ENCODE data around the gene ATF6. TPM values are rescaled to one million over a fixed set of nuclear protein-coding genes. Genes with fewer than 3 reads are reported as not detected.

The ATF6 gene
- total and polyA plus RNA-seq, 9 of the 15 experiments (the other 6 are each of a cell fraction or from before 2014, with no cell fraction given): 11.7 to 32.4 (median 20.4) TPM

DNA sequence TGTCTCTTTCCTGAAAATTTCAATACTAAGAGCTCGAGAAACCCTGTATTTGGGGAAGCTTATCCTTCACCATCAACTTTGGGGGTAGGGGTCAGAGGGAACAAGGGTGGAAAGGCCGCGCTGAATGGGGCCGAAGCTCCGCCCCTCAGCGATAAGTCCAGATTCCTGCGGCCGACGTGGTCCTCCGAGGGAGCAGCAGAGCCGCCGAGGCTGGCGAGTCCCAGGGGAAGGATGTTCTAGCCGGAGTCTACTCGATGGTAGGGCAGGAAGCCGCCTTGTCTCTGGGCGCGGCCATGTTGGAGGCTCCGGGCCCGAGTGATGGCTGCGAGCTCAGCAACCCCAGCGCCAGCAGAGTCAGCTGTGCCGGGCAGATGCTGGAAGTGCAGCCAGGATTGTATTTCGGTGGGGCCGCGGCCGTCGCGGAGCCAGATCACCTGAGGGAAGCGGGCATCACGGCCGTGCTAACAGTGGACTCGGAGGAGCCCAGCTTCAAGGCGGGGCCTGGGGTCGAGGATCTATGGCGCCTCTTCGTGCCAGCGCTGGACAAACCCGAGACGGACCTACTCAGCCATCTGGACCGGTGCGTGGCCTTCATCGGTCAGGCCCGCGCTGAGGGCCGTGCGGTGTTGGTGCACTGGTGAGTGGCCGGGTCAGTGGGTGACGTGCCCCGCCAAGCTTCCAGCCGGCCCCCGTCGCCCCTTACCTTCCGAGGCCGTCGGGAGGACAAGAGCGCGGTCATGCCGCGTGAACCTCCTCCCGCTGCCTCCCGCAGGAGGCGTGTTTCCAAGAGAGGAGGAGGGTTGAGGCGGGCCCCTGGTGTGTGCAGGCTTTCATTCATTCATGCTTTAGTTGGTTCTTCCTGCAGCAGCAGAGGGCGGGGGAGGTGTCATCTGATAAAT lies 16.4 kb upstream of the ATF6 start, which contains the start of gene DUSP12 (continued):
- TF ChIP-seq, protein P1, sequence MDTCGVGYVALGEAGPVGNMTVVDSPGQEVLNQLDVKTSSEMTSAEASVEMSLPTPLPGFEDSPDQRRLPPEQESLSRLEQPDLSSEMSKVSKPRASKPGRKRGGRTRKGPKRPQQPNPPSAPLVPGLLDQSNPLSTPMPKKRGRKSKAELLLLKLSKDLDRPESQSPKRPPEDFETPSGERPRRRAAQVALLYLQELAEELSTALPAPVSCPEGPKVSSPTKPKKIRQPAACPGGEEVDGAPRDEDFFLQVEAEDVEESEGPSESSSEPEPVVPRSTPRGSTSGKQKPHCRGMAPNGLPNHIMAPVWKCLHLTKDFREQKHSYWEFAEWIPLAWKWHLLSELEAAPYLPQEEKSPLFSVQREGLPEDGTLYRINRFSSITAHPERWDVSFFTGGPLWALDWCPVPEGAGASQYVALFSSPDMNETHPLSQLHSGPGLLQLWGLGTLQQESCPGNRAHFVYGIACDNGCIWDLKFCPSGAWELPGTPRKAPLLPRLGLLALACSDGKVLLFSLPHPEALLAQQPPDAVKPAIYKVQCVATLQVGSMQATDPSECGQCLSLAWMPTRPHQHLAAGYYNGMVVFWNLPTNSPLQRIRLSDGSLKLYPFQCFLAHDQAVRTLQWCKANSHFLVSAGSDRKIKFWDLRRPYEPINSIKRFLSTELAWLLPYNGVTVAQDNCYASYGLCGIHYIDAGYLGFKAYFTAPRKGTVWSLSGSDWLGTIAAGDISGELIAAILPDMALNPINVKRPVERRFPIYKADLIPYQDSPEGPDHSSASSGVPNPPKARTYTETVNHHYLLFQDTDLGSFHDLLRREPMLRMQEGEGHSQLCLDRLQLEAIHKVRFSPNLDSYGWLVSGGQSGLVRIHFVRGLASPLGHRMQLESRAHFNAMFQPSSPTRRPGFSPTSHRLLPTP (IDR thresholded peaks at IDR 0.05; ENCODE audit: borderline replicate concordance, extremely low read depth, insufficient read length): no peak
- TF ChIP-seq EWSR1 (IDR thresholded peaks at IDR 0.05; ENCODE audit: borderline replicate concordance, low read depth, partially characterized antibody): no peak
- no peak for TF ChIP-seq TSC22D4 (tag; IDR thresholded peaks at IDR 0.05)
- TF ChIP-seq, protein P2, sequence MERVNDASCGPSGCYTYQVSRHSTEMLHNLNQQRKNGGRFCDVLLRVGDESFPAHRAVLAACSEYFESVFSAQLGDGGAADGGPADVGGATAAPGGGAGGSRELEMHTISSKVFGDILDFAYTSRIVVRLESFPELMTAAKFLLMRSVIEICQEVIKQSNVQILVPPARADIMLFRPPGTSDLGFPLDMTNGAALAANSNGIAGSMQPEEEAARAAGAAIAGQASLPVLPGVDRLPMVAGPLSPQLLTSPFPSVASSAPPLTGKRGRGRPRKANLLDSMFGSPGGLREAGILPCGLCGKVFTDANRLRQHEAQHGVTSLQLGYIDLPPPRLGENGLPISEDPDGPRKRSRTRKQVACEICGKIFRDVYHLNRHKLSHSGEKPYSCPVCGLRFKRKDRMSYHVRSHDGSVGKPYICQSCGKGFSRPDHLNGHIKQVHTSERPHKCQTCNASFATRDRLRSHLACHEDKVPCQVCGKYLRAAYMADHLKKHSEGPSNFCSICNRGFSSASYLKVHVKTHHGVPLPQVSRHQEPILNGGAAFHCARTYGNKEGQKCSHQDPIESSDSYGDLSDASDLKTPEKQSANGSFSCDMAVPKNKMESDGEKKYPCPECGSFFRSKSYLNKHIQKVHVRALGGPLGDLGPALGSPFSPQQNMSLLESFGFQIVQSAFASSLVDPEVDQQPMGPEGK (CRISPR knock-in tag; IDR thresholded peaks at IDR 0.05; ENCODE audit: borderline replicate concordance): no peak
- TF ChIP-seq PCBP2 (IDR thresholded peaks at IDR 0.05; ENCODE audit: low read depth, low read length, poor library complexity, severe bottlenecking): no peak
- TF ChIP-seq, protein P3, sequence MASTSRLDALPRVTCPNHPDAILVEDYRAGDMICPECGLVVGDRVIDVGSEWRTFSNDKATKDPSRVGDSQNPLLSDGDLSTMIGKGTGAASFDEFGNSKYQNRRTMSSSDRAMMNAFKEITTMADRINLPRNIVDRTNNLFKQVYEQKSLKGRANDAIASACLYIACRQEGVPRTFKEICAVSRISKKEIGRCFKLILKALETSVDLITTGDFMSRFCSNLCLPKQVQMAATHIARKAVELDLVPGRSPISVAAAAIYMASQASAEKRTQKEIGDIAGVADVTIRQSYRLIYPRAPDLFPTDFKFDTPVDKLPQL (IDR thresholded peaks at IDR 0.05; ENCODE audit: extremely low read depth, insufficient read length): no peak
- no peak for TF ChIP-seq HSF4 (CRISPR knock-in tag; IDR thresholded peaks at IDR 0.05; ENCODE audit: borderline replicate concordance)
- TF ChIP-seq CBX2 (IDR thresholded peaks at IDR 0.05; ENCODE audit: insufficient read depth, low read length, poor library complexity, severe bottlenecking): no peak
- TF ChIP-seq SRSF3 (IDR thresholded peaks at IDR 0.05; ENCODE audit: insufficient read depth, low read length): no peak
- TF ChIP-seq MCM5 (IDR thresholded peaks at IDR 0.05; ENCODE audit: low read depth): no peak
- TF ChIP-seq TEAD4 (IDR thresholded peaks at IDR 0.05; ENCODE audit: low read length): peak; percentile 51
- TF ChIP-seq TEAD4 (CRISPR knock-in tag; IDR thresholded peaks at IDR 0.05; ENCODE audit: borderline replicate concordance): 0 out of 2 replicates have a peak, but pooled peaks have one; percentile 40
- TF ChIP-seq ZNF12 (CRISPR knock-in tag; IDR thresholded peaks at IDR 0.05): 0 out of 2 replicates have a peak, but pooled peaks have one; percentile 78
- no peak for TF ChIP-seq EZH2 (IDR thresholded peaks at IDR 0.05; ENCODE audit: borderline replicate concordance, low read depth, low read length)
- TF ChIP-seq ZNF143 (CRISPR knock-in tag; IDR thresholded peaks at IDR 0.05): no peak
